ENCODE data around the gene OTUD3.
"Not testable (repeated sequence)": the region's sequence is repeated elsewhere in the genome, so short reads cannot be mapped to it uniquely, and the experiment has no call there.

Gene OTUD3

GRCh38 chr1:19882111-19883071 is at the start of gene OTUD3:
Gene OTUD3 (plus strand): TSS chr1:19882395. CDS start chr1:19882514, 119 bp downstream.
- H3K9me3 ChIP-seq (ENCODE audit: control insufficient read depth in 5 of 5, low read length in 5 of 5) = no peaks in the 10 kb centered on the region
- peak within 1 kb of the TSS; percentile 78 to 97 (median 90) for H3K9ac ChIP-seq (ENCODE audit: low read length in 5 of 5)
- H3K4me1 ChIP-seq (ENCODE audit: control insufficient read depth in 5 of 5, insufficient read depth in 5 of 5, low read length in 5 of 5) = peaks cover 4 to 21% (median 17%) of the 10 kb centered on the region in 5 donors
- peaks cover 0 to 6% (median 3%) of the 10 kb centered on the region in 5 donors for H3K27me3 ChIP-seq (ENCODE audit: control insufficient read depth in 5 of 5, insufficient read depth in 4 of 5, low read length in 5 of 5)
- peak within 1 kb of the TSS; percentile 86 for H3K27ac ChIP-seq (ENCODE audit: low read depth, low read length)
- peak within 1 kb of the TSS; percentile 76 to 90 (median 83) for H3K4me3 ChIP-seq (ENCODE audit: low read depth in 1 of 5, low read length in 5 of 5)
- H3K36me3 ChIP-seq (ENCODE audit: control insufficient read depth in 5 of 5, insufficient read depth in 5 of 5, low read length in 5 of 5) = no peaks in the 10 kb centered on the region

GRCh38 chr1:19835578-19835977 is 46.6 kb upstream of the OTUD3 start:
- H3K9ac ChIP-seq (ENCODE audit: low read length in 5 of 5) = no peak overlapping the region
- H3K36me3 ChIP-seq (ENCODE audit: control insufficient read depth in 5 of 5, insufficient read depth in 5 of 5, low read length in 5 of 5) = no peaks in the 10 kb centered on the region
- H3K9me3 ChIP-seq (ENCODE audit: control insufficient read depth in 5 of 5, low read length in 5 of 5) = peaks cover 0 to 5% (median 0%) of the 10 kb centered on the region in 5 donors
- H3K27me3 ChIP-seq (ENCODE audit: control insufficient read depth in 5 of 5, insufficient read depth in 4 of 5, low read length in 5 of 5) = no peaks in the 10 kb centered on the region
- H3K4me1 ChIP-seq (ENCODE audit: control insufficient read depth in 5 of 5, insufficient read depth in 5 of 5, low read length in 5 of 5) = no peaks in the 10 kb centered on the region
- no peak overlapping the region for H3K4me3 ChIP-seq (ENCODE audit: low read depth in 1 of 5, low read length in 5 of 5)
- no peak overlapping the region for H3K27ac ChIP-seq (ENCODE audit: low read depth, low read length)

GRCh38 chr1:19837866-19838265 is 44.3 kb upstream of the OTUD3 start:
- H3K27me3 ChIP-seq (ENCODE audit: control insufficient read depth in 5 of 5, insufficient read depth in 4 of 5, low read length in 5 of 5) = no peaks in the 10 kb centered on the region
- no peak overlapping the region for H3K4me3 ChIP-seq (ENCODE audit: low read depth in 1 of 5, low read length in 5 of 5)
- no peaks in the 10 kb centered on the region for H3K36me3 ChIP-seq (ENCODE audit: control insufficient read depth in 5 of 5, insufficient read depth in 5 of 5, low read length in 5 of 5)
- no peaks in the 10 kb centered on the region for H3K9me3 ChIP-seq (ENCODE audit: control insufficient read depth in 5 of 5, low read length in 5 of 5)
- H3K9ac ChIP-seq (ENCODE audit: low read length in 5 of 5) = no peak overlapping the region
- no peak overlapping the region for H3K27ac ChIP-seq (ENCODE audit: low read depth, low read length)
- no peaks in the 10 kb centered on the region for H3K4me1 ChIP-seq (ENCODE audit: control insufficient read depth in 5 of 5, insufficient read depth in 5 of 5, low read length in 5 of 5)

GRCh38 chr1:19840228-19840627 is 42.0 kb upstream of the OTUD3 start:
- H3K4me1 ChIP-seq (ENCODE audit: control insufficient read depth in 5 of 5, insufficient read depth in 5 of 5, low read length in 5 of 5) = peaks cover 0 to 6% (median 5%) of the 10 kb centered on the region in 5 donors
- H3K27ac ChIP-seq (ENCODE audit: low read depth, low read length) = no peak overlapping the region
- H3K9me3 ChIP-seq (ENCODE audit: control insufficient read depth in 5 of 5, low read length in 5 of 5) = no peaks in the 10 kb centered on the region
- no peak overlapping the region for H3K9ac ChIP-seq (ENCODE audit: low read length in 5 of 5)
- no peaks in the 10 kb centered on the region for H3K36me3 ChIP-seq (ENCODE audit: control insufficient read depth in 5 of 5, insufficient read depth in 5 of 5, low read length in 5 of 5)
- H3K4me3 ChIP-seq (ENCODE audit: low read depth in 1 of 5, low read length in 5 of 5) = no peak overlapping the region
- H3K27me3 ChIP-seq (ENCODE audit: control insufficient read depth in 5 of 5, insufficient read depth in 4 of 5, low read length in 5 of 5) = no peaks in the 10 kb centered on the region

GRCh38 chr1:19844731-19845495 is 37.3 kb upstream of the OTUD3 start:
- no peaks in the 10 kb centered on the region for H3K36me3 ChIP-seq (ENCODE audit: control insufficient read depth in 5 of 5, insufficient read depth in 5 of 5, low read length in 5 of 5)

GRCh38 chr1:19845555-19845954 is 36.6 kb upstream of the OTUD3 start:
- H3K9ac ChIP-seq (ENCODE audit: low read length in 5 of 5) = no peak overlapping the region
- no peak overlapping the region for H3K27ac ChIP-seq (ENCODE audit: low read depth, low read length)
- peaks cover 0 to 13% (median 9%) of the 10 kb centered on the region in 5 donors for H3K4me1 ChIP-seq (ENCODE audit: control insufficient read depth in 5 of 5, insufficient read depth in 5 of 5, low read length in 5 of 5)
- no peaks in the 10 kb centered on the region for H3K27me3 ChIP-seq (ENCODE audit: control insufficient read depth in 5 of 5, insufficient read depth in 4 of 5, low read length in 5 of 5)
- no peaks in the 10 kb centered on the region for H3K9me3 ChIP-seq (ENCODE audit: control insufficient read depth in 5 of 5, low read length in 5 of 5)
- no peak overlapping the region for H3K4me3 ChIP-seq (ENCODE audit: low read depth in 1 of 5, low read length in 5 of 5)
- no peaks in the 10 kb centered on the region for H3K36me3 ChIP-seq (ENCODE audit: control insufficient read depth in 5 of 5, insufficient read depth in 5 of 5, low read length in 5 of 5)

More at GRCh38 chr1:19844731-19845495, 37.3 kb upstream of the OTUD3 start:
- Histone ChIP-seq H3K9ac (ENCODE audit: low read length in 5 of 5) (no peak overlapping the region), H3K4me1 (ENCODE audit: control insufficient read depth in 5 of 5, insufficient read depth in 5 of 5, low read length in 5 of 5) (peaks cover 0 to 13% (median 9%) of the 10 kb centered on the region in 5 donors), H3K4me3 (ENCODE audit: low read depth in 1 of 5, low read length in 5 of 5) (no peak overlapping the region), H3K9me3 (ENCODE audit: control insufficient read depth in 5 of 5, low read length in 5 of 5) (no peaks in the 10 kb centered on the region), H3K27me3 (ENCODE audit: control insufficient read depth in 5 of 5, insufficient read depth in 4 of 5, low read length in 5 of 5) (no peaks in the 10 kb centered on the region), H3K27ac (ENCODE audit: low read depth, low read length) (no peak overlapping the region)

- Histone ChIP-seq H3K27ac (ENCODE audit: low read depth, low read length) (no peak overlapping the region), H3K4me3 (ENCODE audit: low read depth in 1 of 5, low read length in 5 of 5) (no peak overlapping the region), H3K36me3 (ENCODE audit: control insufficient read depth in 5 of 5, insufficient read depth in 5 of 5, low read length in 5 of 5) (no peaks in the 10 kb centered on the region), H3K27me3 (ENCODE audit: control insufficient read depth in 5 of 5, insufficient read depth in 4 of 5, low read length in 5 of 5) (no peaks in the 10 kb centered on the region), H3K4me1 (ENCODE audit: control insufficient read depth in 5 of 5, insufficient read depth in 5 of 5, low read length in 5 of 5) (peaks cover 0 to 13% (median 9%) of the 10 kb centered on the region in 5 donors), H3K9me3 (ENCODE audit: control insufficient read depth in 5 of 5, low read length in 5 of 5) (no peaks in the 10 kb centered on the region), H3K9ac (ENCODE audit: low read length in 5 of 5) (no peak overlapping the region)
Observed at GRCh38 chr1:19846338-19846737, 35.9 kb upstream of the OTUD3 start.

GRCh38 chr1:19847334-19847733 is 34.9 kb upstream of the OTUD3 start:
- H3K27ac ChIP-seq (ENCODE audit: low read depth, low read length); H3K27me3 ChIP-seq (ENCODE audit: control insufficient read depth in 5 of 5, insufficient read depth in 4 of 5, low read length in 5 of 5); H3K9ac ChIP-seq (ENCODE audit: low read length in 5 of 5); H3K36me3 ChIP-seq (ENCODE audit: control insufficient read depth in 5 of 5, insufficient read depth in 5 of 5, low read length in 5 of 5); H3K9me3 ChIP-seq (ENCODE audit: control insufficient read depth in 5 of 5, low read length in 5 of 5): not testable (repeated sequence)
- H3K4me3 ChIP-seq (ENCODE audit: low read depth in 1 of 5, low read length in 5 of 5) = peak overlapping the region in 2 of 5 donors; percentile 6 to 50
- peaks cover 0 to 13% (median 9%) of the 10 kb centered on the region in 5 donors for H3K4me1 ChIP-seq (ENCODE audit: control insufficient read depth in 5 of 5, insufficient read depth in 5 of 5, low read length in 5 of 5)

GRCh38 chr1:19849307-19849706 is 32.9 kb upstream of the OTUD3 start:
- H3K36me3 ChIP-seq (ENCODE audit: control insufficient read depth in 5 of 5, insufficient read depth in 5 of 5, low read length in 5 of 5); H3K4me3 ChIP-seq (ENCODE audit: low read depth in 1 of 5, low read length in 5 of 5); H3K9me3 ChIP-seq (ENCODE audit: control insufficient read depth in 5 of 5, low read length in 5 of 5); H3K9ac ChIP-seq (ENCODE audit: low read length in 5 of 5); H3K27me3 ChIP-seq (ENCODE audit: control insufficient read depth in 5 of 5, insufficient read depth in 4 of 5, low read length in 5 of 5); H3K27ac ChIP-seq (ENCODE audit: low read depth, low read length): not testable (repeated sequence)
- H3K4me1 ChIP-seq (ENCODE audit: control insufficient read depth in 5 of 5, insufficient read depth in 5 of 5, low read length in 5 of 5) = peaks cover 0 to 13% (median 9%) of the 10 kb centered on the region in 5 donors

GRCh38 chr1:19850214-19850613 is 32.0 kb upstream of the OTUD3 start:
- Histone ChIP-seq H3K9ac (ENCODE audit: low read length in 5 of 5) (no peak overlapping the region), H3K4me1 (ENCODE audit: control insufficient read depth in 5 of 5, insufficient read depth in 5 of 5, low read length in 5 of 5) (peaks cover 0 to 7% (median 4%) of the 10 kb centered on the region in 5 donors)

More at GRCh38 chr1:19850214-19850613, 32.0 kb upstream of the OTUD3 start:
- no peaks in the 10 kb centered on the region for H3K36me3 ChIP-seq (ENCODE audit: control insufficient read depth in 5 of 5, insufficient read depth in 5 of 5, low read length in 5 of 5)
- no peak overlapping the region for H3K4me3 ChIP-seq (ENCODE audit: low read depth in 1 of 5, low read length in 5 of 5)
- no peak overlapping the region for H3K27ac ChIP-seq (ENCODE audit: low read depth, low read length)
- H3K9me3 ChIP-seq (ENCODE audit: control insufficient read depth in 5 of 5, low read length in 5 of 5) = no peaks in the 10 kb centered on the region
- H3K27me3 ChIP-seq (ENCODE audit: control insufficient read depth in 5 of 5, insufficient read depth in 4 of 5, low read length in 5 of 5) = no peaks in the 10 kb centered on the region
